ENCODE results near the gene APLP2.
A peak's percentile ranks its signal among the peaks of the same experiment; 100 is the strongest.
"Not testable (repeated sequence)": the region's sequence is repeated elsewhere in the genome, so short reads cannot be mapped to it uniquely, and the experiment has no call there.

Gene APLP2
- 88.2 to 145 (median 126) reads per million in 4 experiments for total RNA-seq

- peak; percentile 96 for DNase-seq
Observed at GRCh38 chr11:130069659-130070108, at the start of gene APLP2. Gene APLP2, plus strand, starts transcription at chr11:130069894. Its CDS starts 84 bp downstream, at chr11:130069978.

DNA sequence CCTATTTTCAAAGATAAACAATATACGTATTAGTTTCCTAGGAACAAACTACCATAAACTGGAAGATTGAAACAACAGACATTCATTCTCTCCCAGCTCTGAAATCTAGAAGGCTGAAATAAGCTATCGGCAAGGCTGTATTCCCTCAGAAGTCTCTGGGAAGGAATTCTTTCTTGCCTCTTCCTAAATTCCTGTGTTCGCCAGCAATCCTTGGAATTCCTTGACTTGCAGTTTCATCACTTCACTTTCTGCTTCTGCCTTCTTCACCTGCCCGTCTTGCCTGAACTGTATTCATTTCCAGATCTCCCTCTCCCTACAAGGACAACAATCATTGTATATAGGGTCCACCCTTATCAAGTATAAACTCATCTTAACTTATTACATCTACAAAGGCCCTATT lies 49.4 kb upstream of the APLP2 start:
- no peak for DNase-seq

- DNase-seq = not testable (repeated sequence)
Observed at GRCh38 chr11:130021606-130022005, 48.1 kb upstream of the APLP2 start.

DNA sequence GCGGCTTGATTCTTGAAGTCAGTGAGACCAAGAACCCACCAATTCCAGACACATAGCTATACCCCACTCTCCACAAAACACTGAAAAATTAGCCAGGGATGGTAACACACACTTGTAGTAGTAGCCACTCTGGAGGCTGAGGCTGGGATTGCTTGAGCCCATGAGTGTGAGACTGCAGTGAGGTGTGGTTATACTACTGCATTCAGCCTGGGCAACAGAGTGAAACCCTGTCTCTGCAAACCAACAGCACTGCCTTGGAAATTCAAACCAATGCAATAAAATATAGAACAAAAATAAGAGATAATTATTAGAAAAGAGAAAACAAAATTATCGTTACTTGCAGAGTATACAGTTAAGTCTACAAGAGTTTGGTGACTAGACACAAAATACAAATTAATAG lies 46.9 kb upstream of the APLP2 start:
- DNase-seq = no peak

DNA sequence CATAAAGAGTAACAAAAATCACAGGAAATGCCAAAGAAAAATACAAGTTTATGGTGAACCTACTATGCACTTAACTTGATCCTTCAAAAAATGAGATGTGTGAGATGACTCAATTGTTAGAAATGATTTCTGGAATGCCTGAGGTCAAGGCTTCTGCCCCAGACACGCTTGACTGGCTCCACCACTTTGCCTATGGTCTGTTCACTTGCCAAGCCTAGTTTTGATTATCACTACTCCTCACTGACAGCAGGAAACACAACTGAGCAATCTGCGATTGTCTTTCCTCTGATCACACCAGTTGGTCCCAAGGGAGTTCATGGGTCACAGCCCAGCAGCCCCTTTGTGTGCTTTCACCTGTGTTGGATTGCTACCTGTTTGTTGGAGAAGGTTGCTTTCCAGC lies 46.5 kb upstream of the APLP2 start:
- DNase-seq = no peak

GRCh38 chr11:130024361-130024760 lies 45.3 kb upstream of the APLP2 start:
- no peak for DNase-seq

DNA sequence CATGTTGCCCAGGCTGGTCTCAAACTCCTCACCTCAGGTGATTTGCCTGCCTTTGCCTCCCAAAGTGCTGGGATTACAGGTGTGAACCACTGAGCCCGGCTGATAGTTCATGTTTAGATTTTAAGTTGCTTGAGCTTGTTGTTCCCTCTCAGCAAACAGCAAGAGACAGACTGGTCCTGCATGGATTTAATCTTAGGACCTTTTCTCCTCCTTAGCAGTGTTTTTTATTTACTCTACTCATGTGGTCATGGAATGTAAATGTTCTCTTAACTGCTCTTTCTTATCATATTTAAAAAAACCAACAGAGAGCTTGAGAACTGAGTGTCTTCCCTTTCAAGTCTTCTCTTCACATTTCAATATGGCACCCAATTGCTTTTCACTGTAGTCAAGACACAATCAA lies 44.3 kb upstream of the APLP2 start:
- no peak for DNase-seq

- no peak for DNase-seq
Observed at GRCh38 chr11:130029137-130029536, 40.6 kb upstream of the APLP2 start.

DNA sequence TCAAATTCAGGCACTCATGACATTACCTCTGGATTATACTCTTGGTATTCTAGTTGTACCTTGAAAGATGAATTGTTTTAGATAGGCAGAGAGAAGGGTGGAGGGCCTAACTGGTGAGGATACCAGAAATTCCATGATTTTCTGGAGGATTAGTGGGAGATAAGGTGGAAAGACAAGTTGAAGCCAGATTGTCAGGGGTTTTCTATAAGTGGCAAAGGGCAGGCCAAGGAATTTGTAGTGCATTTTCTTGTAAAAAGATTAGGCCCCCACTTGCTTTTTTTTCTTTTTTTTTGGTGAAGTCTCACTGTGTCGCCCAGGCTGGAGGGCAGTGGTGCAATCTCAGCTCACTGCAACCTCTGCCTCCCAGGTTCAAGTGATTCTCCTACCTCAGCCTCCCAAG lies 38.6 kb upstream of the APLP2 start:
- no peak for DNase-seq

GRCh38 chr11:130031945-130032344 lies 37.7 kb upstream of the APLP2 start:
- DNase-seq = no peak

- no peak for DNase-seq
Observed at GRCh38 chr11:130032931-130033330, 36.8 kb upstream of the APLP2 start.

- no peak for DNase-seq
Observed at GRCh38 chr11:130034236-130034635, 35.5 kb upstream of the APLP2 start.

GRCh38 chr11:130037058-130037457 lies 32.6 kb upstream of the APLP2 start:
- DNase-seq = no peak

- DNase-seq = no peak
Observed at GRCh38 chr11:130037881-130038585, 31.7 kb upstream of the APLP2 start.

GRCh38 chr11:130040281-130040940 lies 29.3 kb upstream of the APLP2 start:
- no peak for DNase-seq

- DNase-seq = no peak
Observed at GRCh38 chr11:130042093-130042591, 27.6 kb upstream of the APLP2 start.

DNA sequence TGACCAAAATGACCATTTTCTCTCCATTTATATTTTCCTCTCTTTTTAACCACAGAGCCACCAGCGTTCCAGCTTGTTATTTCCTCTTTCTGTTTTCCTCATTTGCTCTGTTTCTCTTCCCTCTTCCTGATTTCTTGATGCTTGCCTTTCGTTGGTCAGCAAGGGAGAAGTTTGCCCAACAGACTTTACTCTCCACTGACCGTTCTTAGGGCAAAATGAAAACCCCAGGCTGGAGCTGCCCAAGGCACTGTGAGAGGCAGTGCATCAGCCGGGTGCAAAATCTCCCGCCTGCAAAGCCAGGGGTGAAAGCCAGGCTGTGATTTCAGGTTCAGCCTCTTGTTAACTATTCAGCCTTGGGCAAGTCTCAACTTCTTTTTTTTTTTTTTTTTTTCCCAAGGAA lies 26.1 kb upstream of the APLP2 start:
- DNase-seq = no peak

- no peak for DNase-seq
Observed at GRCh38 chr11:130047141-130047540, 22.6 kb upstream of the APLP2 start.

DNA sequence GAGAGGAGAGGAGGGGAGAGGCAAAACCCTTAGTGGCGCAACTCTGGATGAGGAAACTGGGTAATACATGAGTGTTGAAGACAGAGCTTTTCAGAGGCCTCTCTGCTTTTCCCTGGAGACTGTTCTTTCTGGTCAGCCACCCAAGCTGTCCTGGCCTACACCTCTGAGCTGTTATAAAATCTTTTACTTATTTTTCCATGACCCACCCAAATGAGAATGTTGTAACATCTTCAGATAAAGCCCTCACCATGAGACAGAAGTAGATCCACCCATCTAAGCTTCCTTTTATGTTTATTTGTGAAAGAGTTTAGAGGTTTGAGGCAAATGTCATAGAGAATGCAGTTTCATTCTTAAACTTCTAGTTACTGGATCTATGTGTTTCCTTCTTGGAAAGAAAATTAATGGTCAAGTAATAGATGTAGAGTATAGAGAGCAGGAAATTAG lies 20.3 kb upstream of the APLP2 start:
- DNase-seq = no peak

DNA sequence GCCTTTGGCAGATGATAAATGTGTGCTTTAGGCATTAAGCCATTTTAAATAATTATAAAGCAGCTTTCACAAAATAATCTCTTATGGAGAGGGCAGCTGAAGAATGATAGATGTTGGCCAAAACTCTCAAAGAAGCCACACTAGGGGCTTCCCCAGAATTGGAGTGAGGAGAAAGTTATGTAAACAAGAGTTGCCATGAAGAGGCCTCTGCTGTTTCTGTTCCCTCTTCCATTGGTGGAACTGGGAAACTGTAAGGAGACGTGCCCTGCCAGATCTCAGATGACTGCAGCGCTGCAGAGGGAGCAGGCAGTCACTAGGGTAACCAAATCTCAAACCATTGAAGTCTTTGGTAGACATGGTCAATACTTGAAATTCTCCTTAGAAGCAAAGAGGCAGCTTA lies 19.4 kb upstream of the APLP2 start:
- no peak for DNase-seq

- no peak for DNase-seq
Observed at GRCh38 chr11:130051082-130051481, 18.6 kb upstream of the APLP2 start.

DNA sequence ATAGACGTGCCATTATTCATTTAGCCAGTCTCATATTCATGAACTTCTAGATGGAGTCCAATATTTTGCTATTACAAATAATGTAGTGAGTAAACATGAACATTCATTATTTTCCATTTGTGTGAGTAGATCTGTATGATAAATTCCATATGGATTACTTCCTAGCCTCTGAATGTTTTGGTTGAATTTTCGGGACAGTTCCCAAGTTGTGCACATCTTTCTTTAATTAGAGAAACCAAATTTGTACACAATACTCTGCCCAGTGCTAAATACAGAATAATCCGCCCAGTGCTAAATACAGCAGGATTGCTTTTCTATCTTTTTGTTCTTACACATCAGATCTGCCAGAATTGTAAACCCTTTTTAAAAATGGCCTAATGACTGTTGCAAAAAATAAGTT lies 17.1 kb upstream of the APLP2 start:
- DNase-seq = no peak

DNA sequence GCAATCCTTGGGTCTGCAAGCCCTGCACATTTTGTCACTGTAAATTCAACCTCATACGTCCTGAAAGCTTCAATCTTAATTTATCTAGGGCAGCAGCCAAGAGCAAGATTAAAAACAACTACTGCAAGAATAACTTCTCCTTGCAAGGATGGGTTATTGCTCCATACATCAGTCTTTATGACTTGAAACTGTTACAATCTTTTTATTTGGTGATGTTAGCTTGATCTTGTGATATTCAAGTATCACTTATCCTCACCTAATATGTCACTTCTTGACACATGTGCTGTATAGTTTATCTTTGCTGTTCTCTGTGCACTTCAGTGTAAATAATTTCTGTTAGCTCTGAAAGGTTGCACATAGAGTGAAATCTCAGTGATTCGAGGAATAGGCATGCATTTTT lies 14.7 kb upstream of the APLP2 start:
- DNase-seq = no peak

- no peak for DNase-seq
Observed at GRCh38 chr11:130055617-130056016, 14.1 kb upstream of the APLP2 start.

Measured in effector CD8-positive, alpha-beta T cell (primary cell).